ENCODE measurements around the gene CCDC14. TPM values are rescaled to one million over a fixed set of nuclear protein-coding genes. Genes with fewer than 3 reads are reported as not detected.
"Not testable (repeated sequence)": the region's sequence is repeated elsewhere in the genome, so short reads cannot be mapped to it uniquely, and the experiment has no call there.

Gene CCDC14
- total and polyA plus RNA-seq, 12 donors: 5.8 to 18.9 (median 7.2) TPM

GRCh38 chr3:123984957-123985356 is 23.9 kb upstream of the CCDC14 start:
- no peak for DNase-seq
- Histone ChIP-seq H3K4me1 (peaks cover 0 to 12% (median 4%) of the 10 kb centered on the region in 9 donors), H3K9me3 (no peaks in the 10 kb centered on the region), H3K36me3 (no peaks in the 10 kb centered on the region), H3K27me3 (peaks cover 0 to 71% (median 22%) of the 10 kb centered on the region in 7 donors), H3K27ac (no peak overlapping the region), H3K4me3 (no peak overlapping the region)
- ATAC-seq: no peak
- WGBS, 2 donors: 83 to 88% methylated on average over 3 of the region's 3 CpGs
- no peak for TF ChIP-seq CTCF (IDR thresholded peaks at IDR 0.05)
- intact Hi-C loops (cut with DNase I): loop anchor here in 2 of 10 donors (10.0 kb wide), 2 partner anchors 250 to 330 kb away; no protein-coding TSS in a partner anchor

GRCh38 chr3:123984350-123984749 is 23.3 kb upstream of the CCDC14 start:
- intact Hi-C loops (cut with DNase I): loop anchor here in 2 of 10 donors (10.0 kb wide), 2 partner anchors 250 to 330 kb away; no protein-coding TSS in a partner anchor
- no peaks in the 10 kb centered on the region for H3K36me3 ChIP-seq
- H3K4me3 ChIP-seq: no peak overlapping the region
- ATAC-seq (peak in 2 of 8 donors; percentile 45 to 72), DNase-seq (no peak)
- H3K27me3 ChIP-seq: peaks cover 0 to 67% (median 22%) of the 10 kb centered on the region in 7 donors
- H3K27ac ChIP-seq: no peak overlapping the region
- no peaks in the 10 kb centered on the region for H3K9me3 ChIP-seq
- H3K4me1 ChIP-seq: peaks cover 0 to 13% (median 4%) of the 10 kb centered on the region in 9 donors
- TF ChIP-seq CTCF (IDR thresholded peaks at IDR 0.05): no peak
- WGBS, 2 donors: 97 to 100% methylated on average over 1 of the region's 1 CpG

- not testable (repeated sequence) for ATAC-seq, H3K27ac ChIP-seq, DNase-seq, H3K9me3 ChIP-seq, H3K4me3 ChIP-seq, H3K36me3 ChIP-seq
- Histone ChIP-seq H3K4me1 (peaks cover 0 to 13% (median 4%) of the 10 kb centered on the region in 9 donors), H3K27me3 (peaks cover 0 to 52% (median 14%) of the 10 kb centered on the region in 7 donors)
- intact Hi-C loops (cut with DNase I): loop anchor here in 2 of 10 donors (10.0 kb wide), 2 partner anchors 247 to 327 kb away; no protein-coding TSS in a partner anchor
- WGBS, 2 donors: 79 to 88% methylated on average over 4 of the region's 4 CpGs
These were observed 20.3 kb upstream of the CCDC14 start for GRCh38 chr3:123981317-123981716.

DNA sequence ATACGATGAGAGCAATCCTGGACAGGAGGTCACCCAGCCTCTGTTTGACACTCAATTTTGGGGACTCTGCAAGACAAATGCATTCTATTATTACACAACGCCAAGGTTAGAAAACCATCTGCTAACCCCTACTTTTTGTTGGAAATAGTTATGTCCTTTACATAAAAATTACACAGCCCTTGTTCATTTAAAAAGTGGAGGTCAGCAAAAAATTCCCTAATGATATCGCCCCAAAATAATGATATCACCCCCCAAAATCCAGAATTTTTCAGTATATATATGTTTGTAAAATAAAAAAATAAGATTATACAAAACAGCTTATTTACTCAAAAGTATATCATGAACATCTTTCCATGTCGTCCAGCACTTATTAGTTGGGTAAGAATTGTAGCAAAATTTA is 19.5 kb upstream of the CCDC14 start:
- peaks cover 0 to 52% (median 14%) of the 10 kb centered on the region in 7 donors for H3K27me3 ChIP-seq
- intact Hi-C loops (cut with DNase I): loop anchor here in 2 of 10 donors (10.0 kb wide), 2 partner anchors 246 to 326 kb away; no protein-coding TSS in a partner anchor
- peaks cover 0 to 13% (median 4%) of the 10 kb centered on the region in 9 donors for H3K4me1 ChIP-seq
- ATAC-seq (no peak), DNase-seq (no peak)
- peak overlapping the region in 2 of 10 donors; percentile 37 to 43 for H3K4me3 ChIP-seq
- WGBS, 2 donors: 77 to 83% methylated on average over 4 of the region's 4 CpGs
- no peak for TF ChIP-seq CTCF (IDR thresholded peaks at IDR 0.05)
- H3K9me3 ChIP-seq: no peaks in the 10 kb centered on the region
- H3K27ac ChIP-seq: no peak overlapping the region
- H3K36me3 ChIP-seq: no peaks in the 10 kb centered on the region
